GM19455 (cell line): ENCODE results near the gene CD300LF.

Experiments used
- ATAC-seq: cut with Tn5 transposase; IDR thresholded peaks from one replicate; pipeline ENCODE4 v1.9.1; 2021; ENCODE audit not compliant: unreplicated experiment

Gene CD300LF

DNA sequence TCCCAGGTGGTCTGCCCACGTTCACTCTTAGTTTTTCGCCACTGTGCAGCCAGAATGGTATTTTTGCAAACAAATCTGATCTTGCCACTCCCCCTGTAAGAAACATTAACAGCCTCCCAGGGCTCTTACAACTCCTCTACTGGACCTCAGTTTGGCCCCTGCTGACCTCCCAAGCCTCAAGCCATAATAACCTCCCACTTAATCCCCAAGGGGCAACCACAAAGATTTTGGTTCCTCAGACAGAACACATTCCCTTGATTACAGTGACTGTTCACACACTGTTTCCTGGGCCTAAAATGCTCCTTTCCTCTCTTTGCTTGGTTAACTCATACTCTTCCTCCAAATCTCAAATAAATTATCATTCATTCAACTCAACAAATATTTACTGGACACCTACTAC lies 67.7 kb downstream of the CD300LF start:
- ATAC-seq: no peak

DNA sequence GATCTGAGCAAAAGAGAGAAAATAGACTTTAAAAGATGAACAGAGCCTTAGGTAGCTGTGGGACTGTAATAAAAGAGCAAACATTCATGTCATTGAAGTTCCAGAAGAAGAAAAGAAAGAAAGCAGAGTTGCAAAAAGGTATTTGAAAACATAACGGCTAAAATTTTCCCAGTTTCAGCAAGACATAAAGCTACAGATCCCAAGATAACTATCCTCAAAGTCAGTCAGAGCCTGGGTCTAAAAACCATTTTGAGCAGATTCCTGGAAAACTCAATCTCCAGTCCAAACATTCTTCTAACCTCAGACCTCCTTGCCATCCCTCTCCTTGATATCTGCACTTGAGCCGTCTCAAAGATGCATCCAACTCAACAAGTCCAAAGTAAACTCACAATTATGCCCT lies 68.3 kb downstream of the CD300LF start:
- ATAC-seq: no peak
